Measurements from ENCODE around the gene ITGA1.

ITGA1 gene

GRCh38 chr5:52840277-52841050 is 52.7 kb downstream of the ITGA1 start:
- H3K79me2 ChIP-seq (ENCODE audit: insufficient read depth, low read length), result no peaks in the 10 kb centered on the region
- no peak overlapping the region for H2AFZ ChIP-seq (ENCODE audit: low read length)
- H3K9me2 ChIP-seq (replicated peaks; ENCODE audit: low read depth, low read length), result no peaks in the 10 kb centered on the region
- no peaks in the 10 kb centered on the region for H3F3A ChIP-seq (ENCODE audit: low read depth)
- no peak overlapping the region for H3K9ac ChIP-seq (ENCODE audit: low read depth, low read length, poor library complexity, severe bottlenecking)
- no peak overlapping the region for H3K4me3 ChIP-seq (ENCODE audit: low read length, poor library complexity, severe bottlenecking)
- H3K27me3 ChIP-seq (ENCODE audit: insufficient read depth, low read length, poor library complexity, severe bottlenecking), result no peaks in the 10 kb centered on the region
- no peaks in the 10 kb centered on the region for H3K36me3 ChIP-seq (ENCODE audit: insufficient read depth, low read length)
- H3K4me2 ChIP-seq (ENCODE audit: low read depth, low read length, poor library complexity, severe bottlenecking), result no peak overlapping the region
- no peaks in the 10 kb centered on the region for H4K20me1 ChIP-seq (ENCODE audit: insufficient read depth, low read length, poor library complexity, severe bottlenecking)
- peaks cover 4% of the 10 kb centered on the region for H3K4me1 ChIP-seq (ENCODE audit: insufficient read depth, low read length, poor library complexity, severe bottlenecking)
- no peaks in the 10 kb centered on the region for H3K9me3 ChIP-seq (ENCODE audit: insufficient read depth, low read depth, low read length)
- TF ChIP-seq EZH2phosphoT487 (IDR thresholded peaks at IDR 0.05; ENCODE audit: borderline replicate concordance), result no peak
- TF ChIP-seq, protein P1, sequence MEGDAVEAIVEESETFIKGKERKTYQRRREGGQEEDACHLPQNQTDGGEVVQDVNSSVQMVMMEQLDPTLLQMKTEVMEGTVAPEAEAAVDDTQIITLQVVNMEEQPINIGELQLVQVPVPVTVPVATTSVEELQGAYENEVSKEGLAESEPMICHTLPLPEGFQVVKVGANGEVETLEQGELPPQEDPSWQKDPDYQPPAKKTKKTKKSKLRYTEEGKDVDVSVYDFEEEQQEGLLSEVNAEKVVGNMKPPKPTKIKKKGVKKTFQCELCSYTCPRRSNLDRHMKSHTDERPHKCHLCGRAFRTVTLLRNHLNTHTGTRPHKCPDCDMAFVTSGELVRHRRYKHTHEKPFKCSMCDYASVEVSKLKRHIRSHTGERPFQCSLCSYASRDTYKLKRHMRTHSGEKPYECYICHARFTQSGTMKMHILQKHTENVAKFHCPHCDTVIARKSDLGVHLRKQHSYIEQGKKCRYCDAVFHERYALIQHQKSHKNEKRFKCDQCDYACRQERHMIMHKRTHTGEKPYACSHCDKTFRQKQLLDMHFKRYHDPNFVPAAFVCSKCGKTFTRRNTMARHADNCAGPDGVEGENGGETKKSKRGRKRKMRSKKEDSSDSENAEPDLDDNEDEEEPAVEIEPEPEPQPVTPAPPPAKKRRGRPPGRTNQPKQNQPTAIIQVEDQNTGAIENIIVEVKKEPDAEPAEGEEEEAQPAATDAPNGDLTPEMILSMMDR (conservative IDR thresholded peaks at IDR 0.05; ENCODE audit: low read length), result no peak

DNA sequence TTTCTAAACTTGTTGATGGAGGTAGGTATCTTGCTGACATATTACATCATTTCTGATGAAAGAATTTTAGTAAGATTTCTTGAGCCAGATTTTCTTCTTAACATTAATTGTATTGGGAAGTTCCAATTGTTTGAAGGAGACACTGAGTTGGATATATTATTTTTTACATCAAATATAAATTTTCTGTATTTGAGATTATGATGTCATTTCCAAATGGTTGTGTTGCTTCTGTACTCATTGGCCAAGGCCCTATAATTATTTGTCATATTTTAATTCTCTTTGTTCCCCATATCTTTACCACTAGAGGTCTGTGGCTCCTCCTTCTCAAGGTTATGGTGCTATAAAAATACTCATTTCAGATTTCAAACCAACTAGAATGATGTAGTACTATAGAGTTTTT is 53.4 kb downstream of the ITGA1 start:
- no peaks in the 10 kb centered on the region for H3K9me2 ChIP-seq (replicated peaks; ENCODE audit: low read depth, low read length)
- H3K4me1 ChIP-seq (ENCODE audit: insufficient read depth, low read length, poor library complexity, severe bottlenecking), result peaks cover 4% of the 10 kb centered on the region
- H3K36me3 ChIP-seq (ENCODE audit: insufficient read depth, low read length), result no peaks in the 10 kb centered on the region
- no peaks in the 10 kb centered on the region for H4K20me1 ChIP-seq (ENCODE audit: insufficient read depth, low read length, poor library complexity, severe bottlenecking)
- no peaks in the 10 kb centered on the region for H3F3A ChIP-seq (ENCODE audit: low read depth)
- H2AFZ ChIP-seq (ENCODE audit: low read length), result no peak overlapping the region
- no peaks in the 10 kb centered on the region for H3K79me2 ChIP-seq (ENCODE audit: insufficient read depth, low read length)
- no peaks in the 10 kb centered on the region for H3K9me3 ChIP-seq (ENCODE audit: insufficient read depth, low read depth, low read length)
- no peak overlapping the region for H3K4me2 ChIP-seq (ENCODE audit: low read depth, low read length, poor library complexity, severe bottlenecking)
- H3K9ac ChIP-seq (ENCODE audit: low read depth, low read length, poor library complexity, severe bottlenecking), result no peak overlapping the region
- TF ChIP-seq EZH2phosphoT487 (IDR thresholded peaks at IDR 0.05; ENCODE audit: borderline replicate concordance), result no peak
- TF ChIP-seq, protein P1 (conservative IDR thresholded peaks at IDR 0.05; ENCODE audit: low read length), result no peak
- H3K27me3 ChIP-seq (ENCODE audit: insufficient read depth, low read length, poor library complexity, severe bottlenecking), result no peaks in the 10 kb centered on the region
- H3K4me3 ChIP-seq (ENCODE audit: low read length, poor library complexity, severe bottlenecking), result no peak overlapping the region

- no peaks in the 10 kb centered on the region for H3F3A ChIP-seq (ENCODE audit: low read depth)
- H3K27me3 ChIP-seq (ENCODE audit: insufficient read depth, low read length, poor library complexity, severe bottlenecking), result no peaks in the 10 kb centered on the region
- H2AFZ ChIP-seq (ENCODE audit: low read length), result no peak overlapping the region
- H3K79me2 ChIP-seq (ENCODE audit: insufficient read depth, low read length), result no peaks in the 10 kb centered on the region
- no peaks in the 10 kb centered on the region for H3K36me3 ChIP-seq (ENCODE audit: insufficient read depth, low read length)
- no peak overlapping the region for H3K9ac ChIP-seq (ENCODE audit: low read depth, low read length, poor library complexity, severe bottlenecking)
- H4K20me1 ChIP-seq (ENCODE audit: insufficient read depth, low read length, poor library complexity, severe bottlenecking), result no peaks in the 10 kb centered on the region
- H3K9me2 ChIP-seq (replicated peaks; ENCODE audit: low read depth, low read length), result no peaks in the 10 kb centered on the region
- H3K4me1 ChIP-seq (ENCODE audit: insufficient read depth, low read length, poor library complexity, severe bottlenecking), result peaks cover 8% of the 10 kb centered on the region
- H3K9me3 ChIP-seq (ENCODE audit: insufficient read depth, low read depth, low read length), result no peaks in the 10 kb centered on the region
- no peak overlapping the region for H3K4me2 ChIP-seq (ENCODE audit: low read depth, low read length, poor library complexity, severe bottlenecking)
- no peak overlapping the region for H3K4me3 ChIP-seq (ENCODE audit: low read length, poor library complexity, severe bottlenecking)
- TF ChIP-seq EZH2phosphoT487 (IDR thresholded peaks at IDR 0.05; ENCODE audit: borderline replicate concordance), result no peak
- TF ChIP-seq, protein P1 (conservative IDR thresholded peaks at IDR 0.05; ENCODE audit: low read length), result no peak
Measured at GRCh38 chr5:52842111-52842510, 54.4 kb downstream of the ITGA1 start.

All from Loucy (cell line).